ENCODE results near the gene PDZD8.

Gene PDZD8

DNA sequence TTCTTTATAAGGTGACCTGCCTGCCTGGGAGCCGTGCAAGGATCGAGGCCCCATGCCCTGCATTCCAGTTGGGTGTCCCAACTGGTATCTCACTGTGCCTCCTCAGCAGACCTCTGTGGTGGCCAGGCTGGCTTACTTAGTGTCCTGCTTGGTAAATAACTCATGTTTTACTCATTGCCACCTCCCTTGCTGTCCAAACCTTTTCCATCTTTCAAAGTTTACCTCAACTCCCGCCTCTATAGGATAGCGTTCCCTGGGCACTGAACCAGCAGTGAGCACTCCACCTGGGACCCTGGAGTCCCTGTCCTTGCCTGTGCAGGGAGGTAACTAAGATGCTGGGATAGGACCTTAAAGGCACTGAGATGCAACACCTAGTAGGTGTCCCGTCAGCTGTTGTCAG, 100.7 kb downstream of the PDZD8 start:
- no peak overlapping the region for H3K4me2 ChIP-seq (ENCODE audit: low read length)
- no peak for TF ChIP-seq EZH2 (IDR thresholded peaks at IDR 0.05; ENCODE audit: borderline replicate concordance, low read length)
- TF ChIP-seq, protein P1, sequence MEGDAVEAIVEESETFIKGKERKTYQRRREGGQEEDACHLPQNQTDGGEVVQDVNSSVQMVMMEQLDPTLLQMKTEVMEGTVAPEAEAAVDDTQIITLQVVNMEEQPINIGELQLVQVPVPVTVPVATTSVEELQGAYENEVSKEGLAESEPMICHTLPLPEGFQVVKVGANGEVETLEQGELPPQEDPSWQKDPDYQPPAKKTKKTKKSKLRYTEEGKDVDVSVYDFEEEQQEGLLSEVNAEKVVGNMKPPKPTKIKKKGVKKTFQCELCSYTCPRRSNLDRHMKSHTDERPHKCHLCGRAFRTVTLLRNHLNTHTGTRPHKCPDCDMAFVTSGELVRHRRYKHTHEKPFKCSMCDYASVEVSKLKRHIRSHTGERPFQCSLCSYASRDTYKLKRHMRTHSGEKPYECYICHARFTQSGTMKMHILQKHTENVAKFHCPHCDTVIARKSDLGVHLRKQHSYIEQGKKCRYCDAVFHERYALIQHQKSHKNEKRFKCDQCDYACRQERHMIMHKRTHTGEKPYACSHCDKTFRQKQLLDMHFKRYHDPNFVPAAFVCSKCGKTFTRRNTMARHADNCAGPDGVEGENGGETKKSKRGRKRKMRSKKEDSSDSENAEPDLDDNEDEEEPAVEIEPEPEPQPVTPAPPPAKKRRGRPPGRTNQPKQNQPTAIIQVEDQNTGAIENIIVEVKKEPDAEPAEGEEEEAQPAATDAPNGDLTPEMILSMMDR (IDR thresholded peaks at IDR 0.05; ENCODE audit: low read length): no peak
- H3F3A ChIP-seq (ENCODE audit: insufficient read depth, low read length): no peaks in the 10 kb centered on the region
- no peaks in the 10 kb centered on the region for H3K36me3 ChIP-seq (ENCODE audit: insufficient read depth, low read length)
- H4K20me1 ChIP-seq (ENCODE audit: insufficient read depth, low read length): no peaks in the 10 kb centered on the region
- H3K9me3 ChIP-seq (ENCODE audit: low read length): no peaks in the 10 kb centered on the region
- no peak overlapping the region for H2AFZ ChIP-seq (ENCODE audit: low read length)
- H3K4me3 ChIP-seq (ENCODE audit: low read depth, low read length, poor library complexity, severe bottlenecking): no peak overlapping the region
- no peak overlapping the region for H3K9ac ChIP-seq (ENCODE audit: low read length)
- H3K27ac ChIP-seq (ENCODE audit: low read depth, low read length, poor library complexity, severe bottlenecking): no peak overlapping the region
- no peaks in the 10 kb centered on the region for H3K79me2 ChIP-seq (ENCODE audit: insufficient read depth, low read length)
- no peaks in the 10 kb centered on the region for H3K27me3 ChIP-seq (ENCODE audit: insufficient read depth, low read length)
- no peaks in the 10 kb centered on the region for H3K9me2 ChIP-seq (ENCODE audit: low read depth, low read length)
- no peaks in the 10 kb centered on the region for H3K4me1 ChIP-seq (ENCODE audit: insufficient read depth, low read length, severe bottlenecking)

DNA sequence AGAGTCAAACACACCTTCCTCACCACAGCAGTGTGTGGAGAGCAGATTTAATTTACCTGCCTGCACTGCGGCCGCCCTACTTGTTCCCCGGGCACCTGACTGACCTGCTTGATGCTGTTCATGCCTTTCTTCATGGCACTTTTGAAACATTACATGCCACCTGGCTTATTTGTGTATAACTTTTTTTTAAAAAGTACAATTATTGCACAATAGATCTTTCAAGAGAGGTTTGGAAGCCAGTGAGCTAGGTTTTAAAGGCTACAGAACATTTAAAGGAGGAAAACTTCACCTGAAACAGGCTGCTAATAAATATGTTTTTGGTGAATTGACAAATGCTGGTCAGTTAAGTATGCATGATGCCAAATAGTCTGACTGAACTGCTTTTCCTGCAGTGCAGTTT, 101.3 kb downstream of the PDZD8 start:
- Histone ChIP-seq H3K36me3 (ENCODE audit: insufficient read depth, low read length) (no peaks in the 10 kb centered on the region), H3K4me1 (ENCODE audit: insufficient read depth, low read length, severe bottlenecking) (no peaks in the 10 kb centered on the region), H3F3A (ENCODE audit: insufficient read depth, low read length) (no peaks in the 10 kb centered on the region), H3K4me2 (ENCODE audit: low read length) (no peak overlapping the region), H3K27me3 (ENCODE audit: insufficient read depth, low read length) (no peaks in the 10 kb centered on the region), H3K4me3 (ENCODE audit: low read depth, low read length, poor library complexity, severe bottlenecking) (no peak overlapping the region), H4K20me1 (ENCODE audit: insufficient read depth, low read length) (no peaks in the 10 kb centered on the region), H3K79me2 (ENCODE audit: insufficient read depth, low read length) (no peaks in the 10 kb centered on the region), H3K9ac (ENCODE audit: low read length) (no peak overlapping the region), H3K27ac (ENCODE audit: low read depth, low read length, poor library complexity, severe bottlenecking) (no peak overlapping the region), H3K9me3 (ENCODE audit: low read length) (no peaks in the 10 kb centered on the region), H3K9me2 (ENCODE audit: low read depth, low read length) (no peaks in the 10 kb centered on the region), H2AFZ (ENCODE audit: low read length) (no peak overlapping the region)
- TF ChIP-seq EZH2 (IDR thresholded peaks at IDR 0.05; ENCODE audit: borderline replicate concordance, low read length): no peak
- TF ChIP-seq, protein P1 (IDR thresholded peaks at IDR 0.05; ENCODE audit: low read length): no peak

DNA sequence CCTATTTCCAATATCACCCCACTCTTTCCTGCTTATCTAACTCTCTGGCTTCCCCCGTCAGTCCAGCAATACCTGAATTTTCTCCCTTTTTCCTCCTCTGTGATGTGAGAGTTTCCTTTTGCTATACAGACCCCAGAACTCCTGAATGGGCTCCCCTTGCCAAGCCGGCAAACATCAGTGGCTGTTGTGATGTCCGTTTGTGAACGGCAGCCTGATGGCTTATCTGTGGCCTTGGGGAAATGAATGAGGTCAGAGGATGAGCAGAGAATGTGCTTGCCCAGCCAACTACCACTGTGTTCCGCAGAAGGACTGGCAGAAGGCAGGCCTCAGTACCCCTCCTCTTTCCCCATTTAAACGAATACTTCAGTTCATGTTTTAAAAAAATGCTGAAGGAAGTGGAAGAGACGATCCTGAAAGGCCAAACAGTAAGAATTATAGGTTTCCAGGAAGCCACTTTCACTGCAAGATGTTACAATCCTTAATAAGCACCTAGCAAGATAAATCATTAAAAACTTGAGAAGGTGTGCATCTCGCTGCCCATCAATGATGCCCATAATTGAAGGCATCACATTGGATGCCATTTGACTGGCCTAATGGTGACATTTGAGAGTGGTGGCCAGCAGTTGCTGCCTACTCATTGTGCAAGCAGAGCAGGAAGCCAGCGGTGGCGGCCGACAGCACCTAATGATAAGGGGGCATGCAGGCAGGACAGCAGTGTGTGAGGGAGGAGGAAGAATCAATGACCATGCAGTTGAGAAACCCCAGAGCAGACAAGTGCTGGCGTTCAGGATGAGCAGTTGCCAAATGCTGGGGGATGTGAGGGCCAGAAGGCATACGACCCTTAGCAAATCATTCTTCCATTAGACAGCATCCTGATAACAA, 102.8 kb downstream of the PDZD8 start:
- no peak overlapping the region for H3K4me2 ChIP-seq (ENCODE audit: low read length)
- H3K79me2 ChIP-seq (ENCODE audit: insufficient read depth, low read length): no peaks in the 10 kb centered on the region
- no peaks in the 10 kb centered on the region for H3K9me3 ChIP-seq (ENCODE audit: low read length)
- no peaks in the 10 kb centered on the region for H3K27me3 ChIP-seq (ENCODE audit: insufficient read depth, low read length)
- no peaks in the 10 kb centered on the region for H3K4me1 ChIP-seq (ENCODE audit: insufficient read depth, low read length, severe bottlenecking)
- no peak overlapping the region for H3K4me3 ChIP-seq (ENCODE audit: low read depth, low read length, poor library complexity, severe bottlenecking)
- H3K9me2 ChIP-seq (ENCODE audit: low read depth, low read length): no peaks in the 10 kb centered on the region
- no peaks in the 10 kb centered on the region for H3K36me3 ChIP-seq (ENCODE audit: insufficient read depth, low read length)
- H3F3A ChIP-seq (ENCODE audit: insufficient read depth, low read length): no peaks in the 10 kb centered on the region
- no peak overlapping the region for H3K27ac ChIP-seq (ENCODE audit: low read depth, low read length, poor library complexity, severe bottlenecking)
- no peaks in the 10 kb centered on the region for H4K20me1 ChIP-seq (ENCODE audit: insufficient read depth, low read length)
- TF ChIP-seq, protein P1 (IDR thresholded peaks at IDR 0.05; ENCODE audit: low read length): no peak
- TF ChIP-seq EZH2 (IDR thresholded peaks at IDR 0.05; ENCODE audit: borderline replicate concordance, low read length): no peak
- no peak overlapping the region for H2AFZ ChIP-seq (ENCODE audit: low read length)
- no peak overlapping the region for H3K9ac ChIP-seq (ENCODE audit: low read length)

All from OCI-LY1 (cell line).